ENCODE results near the gene NAT10. TPM values are rescaled to one million over a fixed set of nuclear protein-coding genes. Genes with fewer than 3 reads are reported as not detected.
A peak's percentile ranks its signal among the peaks of the same experiment; 100 is the strongest.

The NAT10 gene
- total RNA-seq (2014; rRNA removed; shearing (Covaris generic)) (21.4 and 34.3 TPM in 2 replicates), polyA plus RNA-seq (2016; fragmentation: Nextera tagmentation; extraction: Ambion mirVana) (24.0 and 27.5 TPM in 2 replicates)

DNA sequence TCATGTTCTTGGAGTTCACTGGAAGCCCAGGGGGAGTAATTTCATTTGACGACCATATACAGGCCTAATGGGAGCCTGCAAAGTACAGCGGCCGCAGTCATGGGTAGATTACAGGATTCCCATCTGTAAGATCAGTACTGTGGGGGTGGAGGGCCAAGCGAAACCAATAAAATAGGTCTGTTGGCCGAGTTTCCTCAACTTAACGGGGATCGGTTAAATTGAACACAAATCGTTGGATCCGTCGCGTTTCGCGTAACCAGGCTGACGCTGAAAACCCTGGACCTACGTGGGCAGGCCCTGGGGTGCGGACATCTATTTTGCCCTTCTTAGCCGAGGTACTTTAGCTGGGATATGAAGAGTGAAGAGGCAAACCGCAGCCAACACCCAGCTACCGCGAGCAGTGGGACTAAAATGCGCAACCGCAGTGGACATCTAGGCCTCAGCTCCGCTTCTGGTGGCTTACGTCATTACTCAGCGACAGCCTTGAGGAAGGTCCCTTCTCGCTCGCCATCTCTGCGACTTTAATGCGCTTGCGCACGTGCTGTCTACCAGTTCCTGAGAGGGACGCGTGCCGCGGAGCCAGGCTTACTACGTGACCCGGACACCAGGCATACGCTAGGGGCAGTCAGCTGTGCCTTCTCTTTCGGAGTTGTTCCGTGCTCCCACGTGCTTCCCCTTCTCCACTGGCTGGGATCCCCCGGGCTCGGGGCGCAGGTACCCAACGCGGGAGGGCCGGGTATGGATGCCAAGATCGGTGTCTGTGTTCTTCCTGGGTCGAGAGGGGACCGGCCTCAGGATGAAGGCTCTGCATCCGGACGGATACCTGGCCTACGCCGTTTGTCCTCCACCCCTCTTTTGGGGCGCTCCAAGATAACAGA lies at the start of gene NAT10:
Gene NAT10 (plus strand): TSS at position 551 of the 878 bp plus-strand sequence. CDS start 2,597 bp downstream, outside the sequence.
- H3K4me3 ChIP-seq = peak within 1 kb of the TSS; percentile 91
- DNase-seq = peak; percentile 99
- peak within 1 kb of the TSS; percentile 83 for H2AFZ ChIP-seq
- H3K9me2 ChIP-seq (ENCODE audit: insufficient read depth) = no peaks in the 10 kb centered on the region
- peak within 1 kb of the TSS; percentile 98 for H3K9ac ChIP-seq
- H3K4me1 ChIP-seq (ENCODE audit: insufficient read depth) = peaks cover 12% of the 10 kb centered on the region; the same call in 1 of the 2 replicates
- H3K9me3 ChIP-seq (ENCODE audit: low read depth) = no peaks in the 10 kb centered on the region
- H3F3A ChIP-seq (ENCODE audit: insufficient read depth) = peaks cover 45% of the 10 kb centered on the region
- WGBS, 2 experiments (ENCODE audit: low coverage in 1 of 2, low lambda C conversion rate in 2 of 2, missing lambda C conversion rate in 2 of 2) = 1 to 2% methylated on average over 54 to 55 of the region's 55 CpGs
- H3K79me2 ChIP-seq (ENCODE audit: insufficient read depth) = peaks cover 48% of the 10 kb centered on the region
- H3K27me3 ChIP-seq (replicated peaks; ENCODE audit: insufficient read depth) = no peaks in the 10 kb centered on the region
- in situ Hi-C loops (cut with MboI) = no loop called here
- peak within 1 kb of the TSS; percentile 94 for H3K27ac ChIP-seq
- H3K36me3 ChIP-seq (ENCODE audit: low read depth) = peaks cover 19% of the 10 kb centered on the region; the same call in 1 of the 2 replicates
- peak within 1 kb of the TSS; percentile 100 for H3K4me2 ChIP-seq (ENCODE audit: unreplicated experiment)
- TF ChIP-seq EZH2 (IDR thresholded peaks at IDR 0.05; ENCODE audit: insufficient read depth, poor library complexity, severe bottlenecking) (no peak), EZH2phosphoT487 (IDR thresholded peaks at IDR 0.05; ENCODE audit: insufficient read depth, low read depth) (no peak)
- H4K20me1 ChIP-seq (ENCODE audit: insufficient read depth) = no peaks in the 10 kb centered on the region

DNA sequence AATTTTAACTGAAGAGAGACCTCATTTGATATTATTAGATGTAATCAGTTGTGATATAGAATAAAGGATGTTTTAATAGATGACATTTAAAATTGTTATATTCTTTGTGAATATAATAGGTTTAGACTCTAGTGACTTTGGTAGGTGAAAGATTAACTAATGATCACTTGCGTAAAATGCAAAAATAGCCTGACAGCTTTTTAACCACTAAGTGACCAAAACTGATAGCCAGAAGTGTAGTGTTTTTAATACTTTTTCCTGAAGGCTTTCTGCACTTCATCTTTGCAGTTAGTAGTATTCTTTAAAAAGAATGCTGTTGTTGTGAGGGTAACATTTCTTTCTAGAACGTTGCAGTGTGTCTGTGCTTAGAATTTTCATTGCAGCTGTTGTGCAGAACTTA lies 48.8 kb upstream of the NAT10 start:
- no peak overlapping the region for H3K27ac ChIP-seq
- H3K9me2 ChIP-seq (ENCODE audit: insufficient read depth) = no peaks in the 10 kb centered on the region
- H3K4me1 ChIP-seq (ENCODE audit: insufficient read depth) = peaks cover 33% of the 10 kb centered on the region
- peaks cover 18% of the 10 kb centered on the region; the same call in 1 of the 2 replicates for H4K20me1 ChIP-seq (ENCODE audit: insufficient read depth)
- no peaks in the 10 kb centered on the region for H3K9me3 ChIP-seq (ENCODE audit: low read depth)
- in situ Hi-C loops (cut with MboI) = no loop called here
- H3K4me3 ChIP-seq = peak overlapping the region; percentile 31
- peak overlapping the region; percentile 38 for H3K4me2 ChIP-seq (ENCODE audit: unreplicated experiment)
- no peaks in the 10 kb centered on the region for H3K27me3 ChIP-seq (replicated peaks; ENCODE audit: insufficient read depth)
- H3F3A ChIP-seq (ENCODE audit: insufficient read depth) = peaks cover 27% of the 10 kb centered on the region; the same call in 1 of the 2 replicates
- no peak for DNase-seq
- no peak for TF ChIP-seq EZH2 (IDR thresholded peaks at IDR 0.05; ENCODE audit: insufficient read depth, poor library complexity, severe bottlenecking)
- no peak for TF ChIP-seq EZH2phosphoT487 (IDR thresholded peaks at IDR 0.05; ENCODE audit: insufficient read depth, low read depth)
- 0 out of 2 replicates have a peak overlapping the region, but pooled peaks have one; percentile 7 for H3K9ac ChIP-seq
- H3K36me3 ChIP-seq (ENCODE audit: low read depth) = peaks cover 30% of the 10 kb centered on the region
- H3K79me2 ChIP-seq (ENCODE audit: insufficient read depth) = peaks cover 95% of the 10 kb centered on the region
- H2AFZ ChIP-seq = no peak overlapping the region
- 47% methylated on average over 2 of the region's 2 CpGs for WGBS, 2 experiments (ENCODE audit: low coverage in 1 of 2, low lambda C conversion rate in 2 of 2, missing lambda C conversion rate in 2 of 2)

GRCh38 chr11:34063061-34063795 lies 42.2 kb upstream of the NAT10 start:
- Histone ChIP-seq H3F3A (ENCODE audit: insufficient read depth) (peaks cover 18% of the 10 kb centered on the region), H3K4me3 (no peak overlapping the region)

GRCh38 chr11:34064291-34064690 lies 41.1 kb upstream of the NAT10 start:
- Histone ChIP-seq H3K36me3 (ENCODE audit: low read depth) (peaks cover 18% of the 10 kb centered on the region), H3K4me2 (ENCODE audit: unreplicated experiment) (no peak overlapping the region), H3K27me3 (replicated peaks; ENCODE audit: insufficient read depth) (no peaks in the 10 kb centered on the region), H3K4me1 (ENCODE audit: insufficient read depth) (peaks cover 9% of the 10 kb centered on the region), H3K79me2 (ENCODE audit: insufficient read depth) (peaks cover 100% of the 10 kb centered on the region), H3K9me2 (ENCODE audit: insufficient read depth) (no peaks in the 10 kb centered on the region), H3K9ac (no peak overlapping the region), H2AFZ (no peak overlapping the region), H3K4me3 (no peak overlapping the region), H3K9me3 (ENCODE audit: low read depth) (no peaks in the 10 kb centered on the region), H4K20me1 (ENCODE audit: insufficient read depth) (peaks cover 24% of the 10 kb centered on the region; the same call in 1 of the 2 replicates), H3K27ac (no peak overlapping the region), H3F3A (ENCODE audit: insufficient read depth) (peaks cover 21% of the 10 kb centered on the region)
- DNase-seq = no peak
- in situ Hi-C loops (cut with MboI) = no loop called here
- WGBS, 2 experiments (ENCODE audit: low coverage in 1 of 2, low lambda C conversion rate in 2 of 2, missing lambda C conversion rate in 2 of 2) = 95 to 99% methylated on average over 2 of the region's 2 CpGs
- TF ChIP-seq EZH2phosphoT487 (IDR thresholded peaks at IDR 0.05; ENCODE audit: insufficient read depth, low read depth) = no peak
- no peak for TF ChIP-seq EZH2 (IDR thresholded peaks at IDR 0.05; ENCODE audit: insufficient read depth, poor library complexity, severe bottlenecking)

More at GRCh38 chr11:34063061-34063795, 42.2 kb upstream of the NAT10 start:
- Histone ChIP-seq H3K27me3 (replicated peaks; ENCODE audit: insufficient read depth) (no peaks in the 10 kb centered on the region), H3K9me3 (ENCODE audit: low read depth) (no peaks in the 10 kb centered on the region), H3K79me2 (ENCODE audit: insufficient read depth) (peaks cover 100% of the 10 kb centered on the region), H3K27ac (peak overlapping the region; percentile 9; the same call in 1 of the 2 replicates), H4K20me1 (ENCODE audit: insufficient read depth) (peaks cover 22% of the 10 kb centered on the region; the same call in 1 of the 2 replicates), H3K9ac (no peak overlapping the region), H3K4me2 (ENCODE audit: unreplicated experiment) (no peak overlapping the region), H3K4me1 (ENCODE audit: insufficient read depth) (peaks cover 9% of the 10 kb centered on the region), H3K9me2 (ENCODE audit: insufficient read depth) (no peaks in the 10 kb centered on the region), H3K36me3 (ENCODE audit: low read depth) (peaks cover 18% of the 10 kb centered on the region), H2AFZ (no peak overlapping the region)
- WGBS, 2 experiments (ENCODE audit: low coverage in 1 of 2, low lambda C conversion rate in 2 of 2, missing lambda C conversion rate in 2 of 2) = 71 to 78% methylated on average over 2 of the region's 2 CpGs
- TF ChIP-seq EZH2phosphoT487 (IDR thresholded peaks at IDR 0.05; ENCODE audit: insufficient read depth, low read depth) (no peak), EZH2 (IDR thresholded peaks at IDR 0.05; ENCODE audit: insufficient read depth, poor library complexity, severe bottlenecking) (no peak)
- in situ Hi-C loops (cut with MboI) = no loop called here
- peak; percentile 24 for DNase-seq
